HG03520 (cell line): ENCODE measurements around the gene SWT1.
"Not testable (repeated sequence)": the region's sequence is repeated elsewhere in the genome, so short reads cannot be mapped to it uniquely, and the experiment has no call there.

Experiments
- ATAC-seq: cut with Tn5 transposase; IDR thresholded peaks from one replicate; pipeline ENCODE4 v1.9.1; 2021; ENCODE audit warnings: mild to moderate bottlenecking, moderate library complexity; ENCODE audit not compliant: unreplicated experiment

Gene SWT1

DNA sequence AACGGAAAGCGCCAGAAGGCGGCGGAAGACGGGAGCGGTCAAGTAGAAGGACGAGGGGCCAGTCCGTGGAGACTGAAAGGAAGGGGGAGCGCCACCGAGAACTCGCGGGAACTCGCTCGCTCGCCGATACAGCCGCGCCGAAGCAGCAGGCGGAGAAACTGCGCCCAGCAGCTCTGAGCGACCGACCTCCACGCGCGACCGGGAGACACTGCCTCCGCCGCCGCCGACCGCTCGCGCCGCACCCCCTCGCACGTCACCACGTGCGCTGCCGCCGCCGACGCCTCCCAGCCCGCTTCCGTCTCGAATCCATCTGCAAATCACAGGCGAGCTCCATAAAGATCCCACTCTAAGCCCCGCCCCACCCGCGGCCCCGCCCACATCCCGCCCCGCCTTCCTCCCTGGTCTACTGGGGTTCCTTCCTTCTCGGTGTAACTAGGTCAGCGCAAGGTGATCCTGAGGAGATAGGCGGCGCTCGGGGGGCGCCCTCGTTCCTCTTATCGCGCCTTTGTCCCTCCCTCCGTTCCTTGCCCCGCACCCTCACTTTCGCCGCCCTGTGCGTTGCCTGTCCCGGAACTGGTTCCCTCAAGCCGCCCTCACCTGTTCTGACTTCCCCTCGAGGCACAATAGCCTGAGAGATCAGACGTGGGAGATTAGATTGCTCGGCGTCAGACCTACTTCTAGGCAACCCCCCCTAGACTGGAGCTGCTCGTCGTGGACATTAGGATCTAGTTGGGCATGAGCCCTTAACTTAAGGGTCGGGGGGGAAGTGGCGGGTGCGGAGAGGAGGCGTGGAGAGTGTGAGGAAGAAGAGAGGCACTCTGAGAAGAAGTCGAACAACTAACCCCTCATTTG, 160.3 kb downstream of the SWT1 start, which contains the start of gene IVNS1ABP:
IVNS1ABP (minus strand) TSS at position 210 of the 852 bp plus-strand sequence. CDS start 7,750 bp downstream, outside the sequence.
- ATAC-seq: peak; percentile 67

DNA sequence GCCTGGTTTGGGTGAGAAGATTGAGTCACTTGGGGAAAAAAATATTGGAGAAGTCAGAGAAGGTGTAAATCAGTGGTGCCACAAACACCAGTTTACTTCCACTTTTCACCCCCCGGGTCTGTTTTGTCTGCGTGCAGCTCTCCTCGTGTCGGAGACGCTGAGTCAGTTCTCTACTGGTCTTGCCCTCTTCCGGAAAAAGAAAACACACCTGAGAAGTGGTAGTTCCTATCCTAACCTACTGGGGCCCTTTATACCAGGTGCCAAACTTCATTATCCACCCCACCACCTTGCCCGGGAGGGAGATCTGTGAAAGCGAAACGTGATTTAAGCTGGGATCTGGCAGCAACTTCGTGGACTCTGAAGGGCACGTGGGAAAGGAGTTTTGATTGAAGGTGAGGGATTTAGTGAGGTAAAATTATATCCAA, 160.9 kb downstream of the SWT1 start:
- ATAC-seq: peak; percentile 39

DNA sequence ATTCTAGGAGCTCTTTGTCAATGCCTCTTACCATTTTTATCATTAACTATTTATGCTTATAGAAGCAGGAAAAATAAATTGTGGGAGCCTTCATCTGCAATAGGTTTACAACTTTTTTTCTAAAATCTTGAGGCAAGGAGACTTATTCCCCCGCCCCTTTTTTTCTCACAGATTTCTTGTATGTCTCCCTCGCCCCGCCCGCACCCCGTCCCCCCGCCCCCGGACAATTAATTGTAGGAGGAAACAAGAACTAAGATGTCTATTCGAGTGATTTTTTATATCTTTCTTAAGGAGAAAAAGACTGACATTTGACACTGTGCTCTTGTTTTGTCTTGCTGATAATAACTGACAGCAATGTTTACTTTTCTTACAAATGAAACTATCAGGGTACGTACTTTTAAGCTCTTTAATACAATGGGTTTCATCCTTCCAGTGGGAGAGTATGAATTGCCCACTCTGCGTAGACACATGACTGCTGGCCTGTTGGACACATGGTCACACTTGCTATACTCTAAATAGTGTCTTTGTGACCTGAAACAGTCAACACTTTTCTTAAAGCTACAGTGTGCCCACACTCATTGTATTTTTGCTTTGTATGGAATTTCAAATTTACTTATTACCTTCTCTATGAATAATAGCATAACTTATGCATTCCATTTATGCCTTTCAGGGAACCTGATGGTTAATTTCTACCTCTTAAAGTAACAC, 161.6 kb downstream of the SWT1 start:
- ATAC-seq: no peak

DNA sequence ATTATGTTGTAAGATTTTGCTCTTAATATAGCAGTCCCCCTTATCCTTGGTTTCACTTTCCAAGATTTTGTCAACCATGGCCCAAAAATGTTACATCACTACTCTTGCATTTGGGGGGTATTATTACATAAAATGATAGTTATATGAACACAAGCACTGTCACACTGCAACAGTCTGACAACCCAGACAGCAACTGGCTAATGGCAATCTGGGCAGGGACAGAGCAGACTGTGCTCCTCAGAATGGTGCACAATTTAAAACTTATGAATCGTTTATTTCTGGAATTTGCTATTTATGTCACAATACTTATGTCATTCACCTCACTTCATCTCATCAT, 162.1 kb downstream of the SWT1 start:
- ATAC-seq: no peak

DNA sequence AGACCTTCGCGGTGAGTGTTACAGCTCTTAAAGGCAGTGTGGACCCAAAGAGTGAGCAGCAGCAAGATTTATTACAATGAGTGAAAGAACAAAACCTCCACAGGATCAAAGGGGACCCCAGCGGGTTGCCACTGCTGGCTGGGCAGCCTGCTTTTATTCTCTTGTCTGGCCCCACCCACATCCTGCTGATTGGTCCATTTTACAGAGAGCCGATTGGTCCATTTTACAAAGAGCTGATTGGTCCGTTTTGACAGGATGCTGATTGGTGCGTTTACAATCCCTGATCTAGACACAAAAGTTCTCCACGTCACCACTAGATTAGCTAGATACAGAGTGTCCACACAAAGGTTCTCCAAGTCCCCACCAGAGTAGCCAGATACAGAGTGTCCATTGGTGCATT, 164.1 kb downstream of the SWT1 start:
- not testable (repeated sequence) for ATAC-seq

DNA sequence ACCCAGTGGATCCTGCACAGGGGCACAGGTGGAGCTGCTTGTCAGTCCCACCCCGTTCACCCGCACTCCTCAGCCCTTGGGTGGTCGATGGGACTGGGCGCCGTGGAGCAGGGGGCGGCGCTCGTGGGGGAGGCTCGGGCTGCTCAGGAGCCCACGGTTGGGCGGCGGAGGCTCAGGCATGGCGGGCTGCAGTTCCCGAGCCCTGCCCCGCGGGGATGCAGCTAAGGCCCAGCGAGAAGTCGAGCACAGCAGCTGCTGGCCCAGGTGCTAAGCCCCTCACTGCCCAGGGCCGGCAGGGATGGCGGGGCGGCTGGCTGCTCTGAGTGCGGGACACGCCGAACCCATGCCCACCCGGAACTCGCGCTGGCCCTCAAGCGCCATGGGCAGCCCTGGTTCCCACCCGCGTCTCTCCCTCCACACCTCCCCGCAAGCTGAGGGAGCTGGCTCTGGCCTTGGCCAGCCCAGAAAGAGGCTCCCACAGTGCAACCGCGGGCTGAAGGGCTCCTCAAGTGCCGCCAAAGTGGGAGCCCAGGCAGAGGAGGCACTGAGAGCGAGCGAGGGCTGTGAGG, 164.8 kb downstream of the SWT1 start:
- not testable (repeated sequence) for ATAC-seq

DNA sequence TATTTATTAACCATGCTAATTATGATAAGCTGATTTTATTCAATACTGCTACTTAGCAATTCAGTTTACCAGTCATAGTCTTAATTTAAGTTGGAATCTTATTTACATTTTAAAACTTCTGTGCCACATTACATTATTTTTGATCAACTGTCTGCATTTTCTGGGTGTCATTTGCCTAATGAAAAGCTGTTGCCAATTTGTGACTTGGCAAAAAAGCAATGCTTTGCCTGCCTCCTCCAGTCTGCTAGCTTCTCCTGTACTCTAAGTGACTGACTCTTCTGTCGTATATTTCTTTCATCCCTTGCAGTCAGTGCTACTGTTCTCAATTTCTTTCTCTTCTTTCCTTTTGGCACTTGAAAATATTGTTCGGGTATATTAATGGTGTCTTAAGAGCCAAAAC, 165.7 kb downstream of the SWT1 start:
- no peak for ATAC-seq

DNA sequence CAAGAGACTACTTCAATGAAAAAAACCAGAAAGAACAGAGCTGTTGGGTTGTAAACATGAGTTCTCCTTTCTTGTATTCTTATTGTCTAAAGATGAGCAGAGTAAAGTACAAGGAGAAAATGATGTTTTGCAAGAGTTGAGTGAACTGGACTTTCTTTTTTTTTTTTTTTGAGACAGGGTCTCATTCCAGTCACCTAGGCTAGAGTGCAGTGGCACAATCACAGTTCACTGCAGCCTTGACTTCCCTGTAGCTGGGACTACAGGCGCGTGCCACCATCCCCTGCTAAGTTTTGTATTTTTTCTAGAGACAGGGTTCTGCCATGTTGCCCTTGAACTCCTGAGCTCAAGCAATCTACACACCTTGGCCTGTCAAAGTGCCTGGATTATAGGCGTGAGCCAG, 167.2 kb downstream of the SWT1 start:
- ATAC-seq: no peak

DNA sequence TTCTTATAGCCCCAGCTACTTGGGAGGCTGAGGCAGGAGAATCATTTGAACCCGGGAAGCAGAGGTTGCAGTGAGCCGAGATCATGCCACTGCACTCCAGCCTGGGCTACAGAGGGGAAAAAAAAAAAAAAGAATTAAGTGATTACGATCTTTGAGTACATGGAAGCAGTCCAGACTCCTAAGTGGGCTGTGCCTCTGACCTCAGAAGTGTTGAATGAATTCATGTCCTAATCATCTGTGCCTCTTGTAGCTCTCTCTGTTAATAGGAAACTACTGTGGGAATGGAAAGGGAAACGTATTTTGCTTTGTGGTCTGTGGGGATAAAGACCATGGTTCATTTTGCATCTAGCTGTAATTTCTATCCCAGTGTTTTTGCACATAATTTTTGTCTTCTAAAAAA, 168.4 kb downstream of the SWT1 start:
- no peak for ATAC-seq

DNA sequence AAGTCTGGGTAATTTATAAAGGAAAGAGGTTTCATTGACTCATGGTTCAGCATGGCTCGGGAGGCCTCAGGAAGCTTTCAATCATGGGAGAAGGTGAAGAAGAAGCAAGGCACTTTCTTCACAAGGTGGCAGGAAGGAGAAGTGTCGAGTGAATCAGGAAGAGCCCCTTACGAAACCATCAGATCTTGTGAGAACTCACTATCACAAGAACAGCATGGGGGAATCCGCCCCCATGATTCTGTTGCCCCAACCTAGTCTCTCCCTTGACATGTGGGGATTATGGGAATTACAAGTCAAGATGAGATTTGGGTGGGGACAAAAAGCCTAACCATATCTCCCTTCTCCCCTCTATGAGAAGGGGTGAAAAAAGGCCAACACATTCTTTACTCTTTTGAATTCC, 171.3 kb downstream of the SWT1 start:
- no peak for ATAC-seq

DNA sequence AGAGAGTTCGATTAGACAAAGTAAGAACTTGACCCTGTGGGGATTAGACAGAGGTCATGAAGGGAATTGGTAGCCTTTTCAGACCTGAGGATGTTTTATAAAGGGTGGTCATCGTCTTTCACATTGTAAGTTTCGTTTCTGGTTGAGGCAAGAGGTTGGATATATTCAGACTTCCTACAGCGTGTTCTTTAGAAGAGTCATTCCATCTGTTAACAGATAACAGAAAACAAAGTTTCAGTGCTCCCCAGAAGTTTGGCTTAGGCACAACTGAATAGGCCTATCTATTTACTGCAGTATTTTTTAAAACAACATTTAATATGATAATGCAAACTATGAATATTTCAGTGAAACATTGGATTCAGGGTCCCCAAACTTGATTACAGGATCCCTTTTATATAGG, 177.2 kb downstream of the SWT1 start:
- no peak for ATAC-seq

DNA sequence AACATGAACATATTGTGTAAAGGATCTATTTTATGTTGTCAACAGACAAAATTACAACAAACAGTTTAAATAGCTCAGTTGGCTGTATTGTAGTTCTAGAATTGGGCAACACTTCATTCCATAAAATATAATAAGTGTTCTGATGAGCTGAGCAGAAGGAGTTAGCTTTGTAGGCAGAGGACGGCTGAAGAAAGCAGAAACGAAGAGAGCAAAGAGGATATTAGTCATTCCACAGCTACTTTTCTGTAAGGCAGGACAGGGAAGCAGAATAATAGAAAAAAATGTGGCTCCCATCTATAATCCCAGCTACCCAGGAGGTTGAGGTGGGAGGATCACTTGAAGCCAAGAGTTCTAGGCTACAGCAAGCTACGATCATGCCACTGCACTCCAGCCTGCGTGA, 180.3 kb downstream of the SWT1 start:
- no peak for ATAC-seq

DNA sequence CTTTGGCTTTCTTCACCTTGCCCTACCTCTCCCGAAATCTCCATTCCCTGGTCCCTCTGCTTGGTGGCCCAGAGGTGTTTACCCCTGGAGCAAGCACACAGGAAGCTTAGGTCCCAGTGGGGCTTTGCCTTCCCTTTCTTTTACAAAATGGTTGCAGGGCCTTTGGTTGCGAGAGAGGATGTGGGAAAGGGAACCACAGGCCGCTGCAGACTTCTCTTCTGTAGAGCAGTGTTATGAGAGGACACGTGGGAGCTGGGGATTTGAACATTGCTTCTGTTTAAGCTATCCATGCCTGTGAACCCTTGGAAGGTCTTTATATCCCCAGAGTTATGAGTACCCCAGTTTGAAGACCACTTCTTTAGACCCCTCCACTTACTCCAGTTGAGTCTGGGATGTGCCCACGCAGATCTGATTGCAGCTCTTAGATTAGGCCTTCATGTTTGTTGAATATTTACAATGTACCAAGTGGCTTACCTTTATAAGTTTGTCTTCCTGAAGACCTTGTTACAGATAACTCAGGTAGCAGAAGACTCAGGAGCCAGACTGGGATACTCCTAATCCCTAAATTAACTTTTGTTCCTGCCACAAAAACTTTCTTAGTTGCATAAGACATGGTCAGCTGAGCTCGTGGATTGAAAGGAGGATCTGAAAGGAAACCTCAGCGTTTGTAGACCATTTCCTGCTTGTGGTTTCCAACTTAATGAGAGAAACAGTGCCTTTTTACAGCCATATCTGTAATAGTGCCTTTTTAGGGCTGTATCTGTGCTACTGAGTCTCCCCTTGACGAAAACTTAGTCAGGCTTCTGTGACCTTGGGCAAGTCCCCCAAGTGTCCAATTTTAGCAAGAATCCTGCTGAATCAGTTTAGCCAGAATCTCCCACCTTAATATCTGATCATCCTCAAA, 182.0 kb downstream of the SWT1 start:
- ATAC-seq: peak; percentile 98

DNA sequence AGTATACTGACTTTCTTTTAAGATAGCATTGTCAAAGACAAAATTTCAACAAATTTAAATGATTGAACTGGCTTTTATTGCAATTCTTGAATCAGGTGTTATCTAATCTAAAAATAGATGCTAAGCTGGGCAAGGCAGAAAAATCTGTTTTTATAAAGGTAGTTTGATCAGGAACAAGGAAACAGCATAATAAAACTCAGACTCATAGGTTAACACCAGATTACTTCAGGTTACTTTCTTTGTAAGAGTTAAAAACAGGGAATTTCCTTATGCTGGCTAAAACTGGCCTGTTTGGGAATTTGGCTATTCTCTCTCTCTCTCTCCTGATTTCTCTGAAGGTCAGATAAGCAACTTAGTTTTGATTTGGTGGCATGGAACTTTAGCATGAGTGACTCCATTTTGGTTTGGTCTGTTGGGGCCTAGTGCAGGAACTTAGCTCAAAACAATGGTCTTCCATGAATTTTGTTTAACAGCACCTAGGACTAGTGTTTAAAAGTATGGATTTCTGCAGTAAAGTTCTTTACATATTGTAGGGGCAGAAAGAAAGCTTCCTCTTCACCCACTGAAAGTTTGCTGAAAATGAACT, 184.3 kb downstream of the SWT1 start:
- no peak for ATAC-seq
